ENCODE results near the gene ELAVL1. TPM values are rescaled to one million over a fixed set of nuclear protein-coding genes. Genes with fewer than 3 reads are reported as not detected.

ELAVL1 gene
- total RNA-seq, 2 donors from 2014 or later: 49.9 to 50.7 TPM

- intact Hi-C loops (cut with DNase I): no loop called here
Observed at GRCh38 chr19:7909471-7910067, 95.9 kb downstream of the ELAVL1 start.

GRCh38 chr19:7908742-7909461 lies 96.5 kb downstream of the ELAVL1 start:
- DNase-seq (ENCODE audit: low spot score): no peak
- intact Hi-C loops (cut with DNase I): no loop called here

More at GRCh38 chr19:7909471-7910067, 95.9 kb downstream of the ELAVL1 start:
- DNase-seq (ENCODE audit: low spot score): no peak

Other genes with a start within 250 kb of the ELAVL1 start
- under 1 TPM in 1 of 2 donors, not detected in 1; 0.38 TPM for gene CLEC4M, start 242.4 kb downstream of the ELAVL1 start, total RNA-seq
- gene EVI5L, start 175.4 kb downstream of the ELAVL1 start, total RNA-seq: 10 to 100 TPM; 14.9 to 16.0 TPM
- under 1 TPM; 0.09 to 0.14 TPM for gene PRR36, start 131.3 kb downstream of the ELAVL1 start, total RNA-seq
- gene LRRC8E, start 117.1 kb downstream of the ELAVL1 start, total RNA-seq: not detected
- 10 to 100 TPM; 22.2 to 26.6 TPM for gene MAP2K7, start 101.8 kb downstream of the ELAVL1 start, total RNA-seq
- 1 to 10 TPM; 1.5 to 4.4 TPM for gene TGFBR3L, start 90.8 kb downstream of the ELAVL1 start, total RNA-seq
- gene SNAPC2, start 85.3 kb downstream of the ELAVL1 start, total RNA-seq: 10 to 100 TPM; 25.4 to 28.7 TPM
- 10 to 100 TPM in 1 of 2 donors, 1 to 10 TPM in 1; 5.9 to 11.7 TPM for gene CTXN1, start 79.5 kb downstream of the ELAVL1 start, total RNA-seq
- gene TIMM44, start 62.0 kb downstream of the ELAVL1 start, total RNA-seq: 10 to 100 TPM; 37.2 to 47.8 TPM
- not detected for gene CCL25, start 47.1 kb upstream of the ELAVL1 start, total RNA-seq
- not detected for gene FBN3, start 144.0 kb upstream of the ELAVL1 start, total RNA-seq
- gene CERS4, start 203.7 kb upstream of the ELAVL1 start, total RNA-seq: 10 to 100 TPM; 23.2 to 28.8 TPM

Data from posterior vena cava (tissue), 2 donors.